Medulla oblongata (tissue), 1 donor: ENCODE data around the gene LYVE1.
"Not testable (repeated sequence)": the region's sequence is repeated elsewhere in the genome, so short reads cannot be mapped to it uniquely, and the experiment has no call there.

Source experiments
- DNase-seq: peaks from one replicate; pipeline ENCODE4 v3.0.0-alpha.2; 2015; ENCODE audit errors: extremely low spot score

Gene LYVE1

GRCh38 chr11:10568486-10568941 lies at the start of gene LYVE1:
TSS of gene LYVE1 (minus strand) at chr11:10568665. CDS start at chr11:10568532, 133 bp downstream.
- DNase-seq: peak; percentile 23

GRCh38 chr11:10617551-10617950 lies 49.1 kb upstream of the LYVE1 start:
- no peak for DNase-seq

- DNase-seq: no peak
Measured at GRCh38 chr11:10611979-10612862, 43.8 kb upstream of the LYVE1 start.

GRCh38 chr11:10609636-10610035 lies 41.2 kb upstream of the LYVE1 start:
- no peak for DNase-seq

GRCh38 chr11:10608584-10608983 lies 40.1 kb upstream of the LYVE1 start:
- DNase-seq: peak; percentile 50

GRCh38 chr11:10607462-10608132 lies 39.1 kb upstream of the LYVE1 start:
- no peak for DNase-seq

- no peak for DNase-seq
Measured at GRCh38 chr11:10606536-10607208, 38.2 kb upstream of the LYVE1 start.

GRCh38 chr11:10605941-10606381 lies 37.5 kb upstream of the LYVE1 start:
- peak; percentile 48 for DNase-seq

- DNase-seq: no peak
Measured at GRCh38 chr11:10604798-10605197, 36.3 kb upstream of the LYVE1 start.

- DNase-seq: no peak
Measured at GRCh38 chr11:10604340-10604748, 35.9 kb upstream of the LYVE1 start.

GRCh38 chr11:10603721-10604297 lies 35.3 kb upstream of the LYVE1 start:
- DNase-seq: no peak

- DNase-seq: no peak
Measured at GRCh38 chr11:10602945-10603344, 34.5 kb upstream of the LYVE1 start.

GRCh38 chr11:10602366-10602765 lies 33.9 kb upstream of the LYVE1 start:
- DNase-seq: no peak

- DNase-seq: no peak
Measured at GRCh38 chr11:10601837-10602236, 33.4 kb upstream of the LYVE1 start.

- DNase-seq: no peak
Measured at GRCh38 chr11:10600570-10601248, 32.2 kb upstream of the LYVE1 start.

GRCh38 chr11:10599388-10600175 lies 31.1 kb upstream of the LYVE1 start:
- DNase-seq: no peak

GRCh38 chr11:10598816-10599215 lies 30.4 kb upstream of the LYVE1 start:
- DNase-seq: no peak

- DNase-seq: peak; percentile 60
Measured at GRCh38 chr11:10597877-10598351, 29.4 kb upstream of the LYVE1 start.

- not testable (repeated sequence) for DNase-seq
Measured at GRCh38 chr11:10595840-10596239, 27.4 kb upstream of the LYVE1 start.

GRCh38 chr11:10594407-10594806 lies 25.9 kb upstream of the LYVE1 start:
- no peak for DNase-seq
